ENCODE results near the gene DNMT3B. TPM values are rescaled to one million over a fixed set of nuclear protein-coding genes. Genes with fewer than 3 reads are reported as not detected.

Gene DNMT3B
- total RNA-seq, 1 donor from 2014 or later = 15.4 TPM

- Mint-ChIP-seq H3K9me3 (ENCODE audit: low read depth) (no peaks in the 10 kb centered on the region), H3K4me1 (ENCODE audit: low read depth) (peaks cover 3% of the 10 kb centered on the region), H3K27ac (peak overlapping the region; percentile 22), H3K27me3 (no peaks in the 10 kb centered on the region), H3K4me3 (ENCODE audit: low read depth) (no peak overlapping the region), H3K36me3 (ENCODE audit: insufficient read depth) (peaks cover 33% of the 10 kb centered on the region)
- DNase-seq (ENCODE audit: low spot score, unreplicated experiment) = no peak
- TF ChIP-seq CTCF (IDR thresholded peaks at IDR 0.05; ENCODE audit: unreplicated experiment) = no peak
Measured at GRCh38 chr20:32841174-32841573, 79.0 kb downstream of the DNMT3B start.

- Mint-ChIP-seq H3K36me3 (ENCODE audit: insufficient read depth) (peaks cover 32% of the 10 kb centered on the region), H3K4me3 (ENCODE audit: low read depth) (no peak overlapping the region), H3K4me1 (ENCODE audit: low read depth) (peaks cover 3% of the 10 kb centered on the region), H3K9me3 (ENCODE audit: low read depth) (no peaks in the 10 kb centered on the region), H3K27ac (no peak overlapping the region), H3K27me3 (no peaks in the 10 kb centered on the region)
- DNase-seq (ENCODE audit: low spot score, unreplicated experiment) = no peak
- TF ChIP-seq CTCF (IDR thresholded peaks at IDR 0.05; ENCODE audit: unreplicated experiment) = no peak
Measured at GRCh38 chr20:32841632-32842031, 79.4 kb downstream of the DNMT3B start.

- peak overlapping the region; percentile 43 for H3K27ac Mint-ChIP-seq
- H3K36me3 Mint-ChIP-seq (ENCODE audit: insufficient read depth) = peaks cover 40% of the 10 kb centered on the region
- H3K4me1 Mint-ChIP-seq (ENCODE audit: low read depth) = peaks cover 3% of the 10 kb centered on the region
- no peaks in the 10 kb centered on the region for H3K27me3 Mint-ChIP-seq
- DNase-seq (ENCODE audit: low spot score, unreplicated experiment) = no peak
- no peak overlapping the region for H3K4me3 Mint-ChIP-seq (ENCODE audit: low read depth)
- no peak for TF ChIP-seq CTCF (IDR thresholded peaks at IDR 0.05; ENCODE audit: unreplicated experiment)
- no peaks in the 10 kb centered on the region for H3K9me3 Mint-ChIP-seq (ENCODE audit: low read depth)
Measured at GRCh38 chr20:32842688-32843524, 80.7 kb downstream of the DNMT3B start.

GRCh38 chr20:32845786-32846185, 83.6 kb downstream of the DNMT3B start:
- no peak for TF ChIP-seq CTCF (IDR thresholded peaks at IDR 0.05; ENCODE audit: unreplicated experiment)
- Mint-ChIP-seq H3K27me3 (no peaks in the 10 kb centered on the region), H3K27ac (no peak overlapping the region), H3K4me1 (ENCODE audit: low read depth) (peaks cover 3% of the 10 kb centered on the region), H3K4me3 (ENCODE audit: low read depth) (no peak overlapping the region), H3K9me3 (ENCODE audit: low read depth) (no peaks in the 10 kb centered on the region), H3K36me3 (ENCODE audit: insufficient read depth) (peaks cover 39% of the 10 kb centered on the region)
- no peak for DNase-seq (ENCODE audit: low spot score, unreplicated experiment)

- Mint-ChIP-seq H3K27me3 (no peaks in the 10 kb centered on the region), H3K4me1 (ENCODE audit: low read depth) (peaks cover 3% of the 10 kb centered on the region), H3K4me3 (ENCODE audit: low read depth) (no peak overlapping the region), H3K36me3 (ENCODE audit: insufficient read depth) (peaks cover 33% of the 10 kb centered on the region), H3K27ac (no peak overlapping the region), H3K9me3 (ENCODE audit: low read depth) (no peaks in the 10 kb centered on the region)
- no peak for TF ChIP-seq CTCF (IDR thresholded peaks at IDR 0.05; ENCODE audit: unreplicated experiment)
- no peak for DNase-seq (ENCODE audit: low spot score, unreplicated experiment)
Measured at GRCh38 chr20:32846852-32847251, 84.7 kb downstream of the DNMT3B start.
